ELR (cell line): ENCODE results near the gene C1QTNF2.

Experiments
- DNase-seq: peaks from one replicate; pipeline ENCODE4 v3.0.0-alpha.2; 2015; ENCODE audit warnings: low read depth

The C1QTNF2 gene

GRCh38 chr5:160375166-160375565 lies 4.7 kb upstream of the C1QTNF2 start:
- no peak for DNase-seq

- DNase-seq, result no peak
These were observed 868 bp upstream of the C1QTNF2 start for GRCh38 chr5:160371294-160371693.

GRCh38 chr5:160370713-160371034 lies 248 bp upstream of the C1QTNF2 start:
- no peak for DNase-seq

- DNase-seq, result no peak
These were observed 2.5 kb downstream of the C1QTNF2 start for GRCh38 chr5:160367885-160368284.

GRCh38 chr5:160367261-160367660 lies 3.2 kb downstream of the C1QTNF2 start:
- no peak for DNase-seq

- DNase-seq, result no peak
These were observed 4.2 kb downstream of the C1QTNF2 start for GRCh38 chr5:160366230-160366629.

- DNase-seq, result no peak
These were observed 6.6 kb downstream of the C1QTNF2 start for GRCh38 chr5:160363660-160364395.

GRCh38 chr5:160363211-160363610 lies 7.2 kb downstream of the C1QTNF2 start:
- DNase-seq, result no peak

- no peak for DNase-seq
These were observed 8.7 kb downstream of the C1QTNF2 start for GRCh38 chr5:160361624-160362228.

- DNase-seq, result no peak
These were observed 10.1 kb downstream of the C1QTNF2 start for GRCh38 chr5:160360310-160360709.

GRCh38 chr5:160359816-160360215 lies 10.6 kb downstream of the C1QTNF2 start:
- DNase-seq, result no peak

- DNase-seq, result no peak
These were observed 11.2 kb downstream of the C1QTNF2 start for GRCh38 chr5:160359242-160359641.

- no peak for DNase-seq
These were observed 12.5 kb downstream of the C1QTNF2 start for GRCh38 chr5:160357861-160358411.

GRCh38 chr5:160357394-160357793 lies 13.0 kb downstream of the C1QTNF2 start:
- no peak for DNase-seq

GRCh38 chr5:160356550-160357347 lies 13.7 kb downstream of the C1QTNF2 start:
- no peak for DNase-seq

- DNase-seq, result no peak
These were observed 15.8 kb downstream of the C1QTNF2 start for GRCh38 chr5:160354666-160355065.

GRCh38 chr5:160353379-160353778 lies 17.0 kb downstream of the C1QTNF2 start:
- no peak for DNase-seq

GRCh38 chr5:160352308-160352707 lies 18.1 kb downstream of the C1QTNF2 start:
- no peak for DNase-seq

- DNase-seq, result no peak
These were observed 20.5 kb downstream of the C1QTNF2 start for GRCh38 chr5:160349935-160350303.

GRCh38 chr5:160349249-160349934 lies 21.0 kb downstream of the C1QTNF2 start:
- DNase-seq, result no peak

- DNase-seq, result no peak
These were observed 22.3 kb downstream of the C1QTNF2 start for GRCh38 chr5:160348080-160348479.

GRCh38 chr5:160347448-160347847 lies 23.0 kb downstream of the C1QTNF2 start:
- DNase-seq, result no peak
